ENCODE measurements around the gene TSPAN4.

TSPAN4 gene

GRCh38 chr11:837189-837989 is 5.3 kb upstream of the TSPAN4 start:
- DNase-seq = no peak
- Histone ChIP-seq H3K36me3 (peaks cover 16% of the 10 kb centered on the region), H3K9me3 (no peaks in the 10 kb centered on the region), H3K4me1 (no peaks in the 10 kb centered on the region), H3K27me3 (no peaks in the 10 kb centered on the region), H3K4me3 (ENCODE audit: low read depth, low read length) (no peak overlapping the region)
- no peak for TF ChIP-seq CTCF (IDR thresholded peaks at IDR 0.05; ENCODE audit: low read depth, low read length)

- H3K9me3 ChIP-seq = no peaks in the 10 kb centered on the region
- DNase-seq = no peak
- no peak for TF ChIP-seq CTCF (IDR thresholded peaks at IDR 0.05; ENCODE audit: low read depth, low read length)
- peaks cover 16% of the 10 kb centered on the region for H3K36me3 ChIP-seq
- no peaks in the 10 kb centered on the region for H3K27me3 ChIP-seq
- no peak overlapping the region for H3K4me3 ChIP-seq (ENCODE audit: low read depth, low read length)
- no peaks in the 10 kb centered on the region for H3K4me1 ChIP-seq
Measured at GRCh38 chr11:837990-838307, 4.7 kb upstream of the TSPAN4 start.

GRCh38 chr11:838441-839279 is 4.0 kb upstream of the TSPAN4 start:
- Histone ChIP-seq H3K36me3 (peaks cover 16% of the 10 kb centered on the region), H3K4me3 (ENCODE audit: low read depth, low read length) (no peak overlapping the region), H3K27me3 (no peaks in the 10 kb centered on the region), H3K9me3 (no peaks in the 10 kb centered on the region), H3K4me1 (no peaks in the 10 kb centered on the region)
- peak; percentile 23 for TF ChIP-seq CTCF (IDR thresholded peaks at IDR 0.05; ENCODE audit: low read depth, low read length)
- no peak for DNase-seq

GRCh38 chr11:839280-839623 is 3.4 kb upstream of the TSPAN4 start:
- Histone ChIP-seq H3K4me1 (no peaks in the 10 kb centered on the region), H3K9me3 (no peaks in the 10 kb centered on the region), H3K27me3 (no peaks in the 10 kb centered on the region), H3K36me3 (peaks cover 16% of the 10 kb centered on the region), H3K4me3 (ENCODE audit: low read depth, low read length) (no peak overlapping the region)
- no peak for DNase-seq
- no peak for TF ChIP-seq CTCF (IDR thresholded peaks at IDR 0.05; ENCODE audit: low read depth, low read length)

- Histone ChIP-seq H3K9me3 (no peaks in the 10 kb centered on the region), H3K27me3 (no peaks in the 10 kb centered on the region), H3K36me3 (peaks cover 16% of the 10 kb centered on the region), H3K4me1 (peaks cover 1% of the 10 kb centered on the region), H3K4me3 (ENCODE audit: low read depth, low read length) (no peak overlapping the region)
- peak; percentile 27; the same call in 1 of the 2 replicates for TF ChIP-seq CTCF (IDR thresholded peaks at IDR 0.05; ENCODE audit: low read depth, low read length)
- no peak for DNase-seq
Measured at GRCh38 chr11:839875-840617, 2.6 kb upstream of the TSPAN4 start.

Measured in BE2C (cell line).